GM12801 (cell line): ENCODE data around the gene TPRA1.

ENCODE experiments used
- CTCF ChIP-seq: IDR thresholded peaks from one replicate; pipeline ENCODE4 v1.5.1; 2011; ENCODE audit warnings: control low read depth; ENCODE audit not compliant: insufficient read length; ENCODE audit errors: extremely low read depth

TPRA1 gene

GRCh38 chr3:127585813-127586413 is 4.6 kb downstream of the TPRA1 start:
- TF ChIP-seq CTCF: no peak

- no peak for TF ChIP-seq CTCF
Measured at GRCh38 chr3:127585163-127585812, 5.2 kb downstream of the TPRA1 start.

GRCh38 chr3:127584734-127585133 is 5.8 kb downstream of the TPRA1 start:
- TF ChIP-seq CTCF: no peak

GRCh38 chr3:127580327-127581060 is 10.0 kb downstream of the TPRA1 start:
- TF ChIP-seq CTCF: no peak

- TF ChIP-seq CTCF: no peak
Measured at GRCh38 chr3:127578802-127579201, 11.7 kb downstream of the TPRA1 start.

- no peak for TF ChIP-seq CTCF
Measured at GRCh38 chr3:127578168-127578567, 12.4 kb downstream of the TPRA1 start.

- no peak for TF ChIP-seq CTCF
Measured at GRCh38 chr3:127577448-127577847, 13.1 kb downstream of the TPRA1 start.
